T-helper 1 cell treated with Interleukin-12 subunit alpha and Interleukin-12 subunit beta and Interleukin-4 antibody, amounts not matched to agents 30 μg/mL and 1 μg/mL, for 36 hours (primary cell): ENCODE measurements around the gene FAM53B.
"Not testable (repeated sequence)": the region's sequence is repeated elsewhere in the genome, so short reads cannot be mapped to it uniquely, and the experiment has no call there.

Source experiments
- H3K27ac Mint-ChIP-seq: one replicate; pipeline ENCODE4 v1.8.0; 2021; ENCODE audit warnings: mild to moderate bottlenecking, mixed read lengths
- H3K27me3 Mint-ChIP-seq: one replicate; pipeline ENCODE4 v1.8.0; 2021; ENCODE audit warnings: low read depth, mixed read lengths
- H3K36me3 Mint-ChIP-seq: one replicate; pipeline ENCODE4 v1.8.0; 2021; ENCODE audit warnings: low read depth, mixed read lengths
- H3K4me1 Mint-ChIP-seq: one replicate; pipeline ENCODE4 v1.8.0; 2021; ENCODE audit warnings: low read depth, mixed read lengths
- H3K4me3 Mint-ChIP-seq: one replicate; pipeline ENCODE4 v1.8.0; 2021; ENCODE audit warnings: mild to moderate bottlenecking, moderate library complexity, mixed read lengths
- H3K9me3 Mint-ChIP-seq: one replicate; pipeline ENCODE4 v1.8.0; 2021; ENCODE audit warnings: mixed read lengths

FAM53B gene

DNA sequence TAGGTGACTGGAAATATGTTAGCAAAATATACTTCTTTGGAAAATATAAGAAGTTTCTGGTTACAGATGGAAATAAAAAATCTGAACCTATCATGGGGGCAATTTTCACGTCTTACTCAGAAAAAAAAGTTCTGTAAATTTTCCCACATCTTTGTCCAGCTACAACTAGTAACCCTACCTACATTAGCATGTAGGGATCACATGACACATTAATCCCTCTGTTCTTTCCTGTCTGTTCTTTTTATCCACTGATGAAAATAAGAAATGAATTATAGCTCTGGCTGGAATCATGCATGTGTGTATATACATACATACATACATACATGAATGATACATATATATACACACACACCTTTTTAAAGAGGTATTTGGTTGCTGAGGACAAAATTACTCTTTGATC lies 3.6 kb upstream of the FAM53B start:
- H3K27me3 Mint-ChIP-seq = peaks cover 2% of the 10 kb centered on the region
- peaks cover 13% of the 10 kb centered on the region for H3K36me3 Mint-ChIP-seq
- no peak overlapping the region for H3K27ac Mint-ChIP-seq
- H3K4me3 Mint-ChIP-seq = no peak overlapping the region
- H3K9me3 Mint-ChIP-seq = no peaks in the 10 kb centered on the region
- peaks cover 23% of the 10 kb centered on the region for H3K4me1 Mint-ChIP-seq

GRCh38 chr10:124746992-124747391 lies 2.8 kb upstream of the FAM53B start:
- Mint-ChIP-seq H3K27ac (no peak overlapping the region), H3K4me3 (no peak overlapping the region), H3K36me3 (peaks cover 13% of the 10 kb centered on the region), H3K27me3 (peaks cover 7% of the 10 kb centered on the region), H3K4me1 (peaks cover 30% of the 10 kb centered on the region), H3K9me3 (no peaks in the 10 kb centered on the region)

DNA sequence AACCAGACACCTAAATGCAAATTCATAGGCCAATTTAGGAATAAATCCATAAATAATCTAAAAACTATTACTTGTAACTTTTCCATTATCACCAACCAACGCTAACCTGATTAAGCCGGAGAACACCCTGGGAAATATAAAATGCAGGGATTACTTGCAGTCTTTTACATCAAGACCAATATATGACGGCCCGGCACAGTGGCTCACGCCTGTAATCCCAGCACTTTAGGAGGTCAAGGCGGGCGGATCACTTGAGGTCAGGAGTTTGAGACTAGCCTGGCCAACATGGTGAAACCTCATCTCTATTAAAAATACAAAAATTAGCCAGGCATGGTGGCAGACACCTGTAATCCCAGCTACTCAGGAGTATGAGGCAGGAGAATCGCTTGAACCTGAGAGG lies 2.3 kb upstream of the FAM53B start:
- H3K27ac Mint-ChIP-seq, H3K9me3 Mint-ChIP-seq, H3K4me3 Mint-ChIP-seq, H3K27me3 Mint-ChIP-seq: not testable (repeated sequence)
- H3K36me3 Mint-ChIP-seq = peaks cover 11% of the 10 kb centered on the region
- peaks cover 35% of the 10 kb centered on the region for H3K4me1 Mint-ChIP-seq

DNA sequence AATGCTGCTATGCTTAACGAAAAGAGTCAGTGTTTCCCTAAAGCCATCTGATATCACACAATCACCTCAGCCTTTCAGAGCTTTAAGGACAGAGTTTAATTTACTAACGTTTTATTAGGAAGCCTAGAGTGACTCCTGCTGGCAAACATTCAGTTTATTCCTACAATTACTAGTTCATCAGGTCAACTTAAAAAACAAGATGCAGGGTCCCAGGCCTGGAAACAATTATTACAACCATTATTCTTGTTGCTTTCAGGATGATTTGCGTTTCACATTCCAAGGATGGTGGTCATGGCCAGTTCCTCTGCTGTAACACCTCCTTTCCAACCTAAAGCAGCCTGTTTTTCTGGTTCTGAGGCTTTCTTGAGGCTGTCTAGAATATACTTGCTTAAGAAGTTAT lies 1.5 kb upstream of the FAM53B start:
- peaks cover 41% of the 10 kb centered on the region for H3K4me1 Mint-ChIP-seq
- H3K4me3 Mint-ChIP-seq = no peak overlapping the region
- no peak overlapping the region for H3K27ac Mint-ChIP-seq
- no peaks in the 10 kb centered on the region for H3K9me3 Mint-ChIP-seq
- peaks cover 14% of the 10 kb centered on the region for H3K36me3 Mint-ChIP-seq
- H3K27me3 Mint-ChIP-seq = peaks cover 16% of the 10 kb centered on the region

- Mint-ChIP-seq H3K36me3 (peaks cover 15% of the 10 kb centered on the region), H3K27ac (peak overlapping the region; percentile 80), H3K27me3 (peaks cover 20% of the 10 kb centered on the region), H3K9me3 (no peaks in the 10 kb centered on the region), H3K4me1 (peaks cover 45% of the 10 kb centered on the region), H3K4me3 (peak overlapping the region; percentile 75)
Observed at GRCh38 chr10:124745252-124745651, 1.1 kb upstream of the FAM53B start.

DNA sequence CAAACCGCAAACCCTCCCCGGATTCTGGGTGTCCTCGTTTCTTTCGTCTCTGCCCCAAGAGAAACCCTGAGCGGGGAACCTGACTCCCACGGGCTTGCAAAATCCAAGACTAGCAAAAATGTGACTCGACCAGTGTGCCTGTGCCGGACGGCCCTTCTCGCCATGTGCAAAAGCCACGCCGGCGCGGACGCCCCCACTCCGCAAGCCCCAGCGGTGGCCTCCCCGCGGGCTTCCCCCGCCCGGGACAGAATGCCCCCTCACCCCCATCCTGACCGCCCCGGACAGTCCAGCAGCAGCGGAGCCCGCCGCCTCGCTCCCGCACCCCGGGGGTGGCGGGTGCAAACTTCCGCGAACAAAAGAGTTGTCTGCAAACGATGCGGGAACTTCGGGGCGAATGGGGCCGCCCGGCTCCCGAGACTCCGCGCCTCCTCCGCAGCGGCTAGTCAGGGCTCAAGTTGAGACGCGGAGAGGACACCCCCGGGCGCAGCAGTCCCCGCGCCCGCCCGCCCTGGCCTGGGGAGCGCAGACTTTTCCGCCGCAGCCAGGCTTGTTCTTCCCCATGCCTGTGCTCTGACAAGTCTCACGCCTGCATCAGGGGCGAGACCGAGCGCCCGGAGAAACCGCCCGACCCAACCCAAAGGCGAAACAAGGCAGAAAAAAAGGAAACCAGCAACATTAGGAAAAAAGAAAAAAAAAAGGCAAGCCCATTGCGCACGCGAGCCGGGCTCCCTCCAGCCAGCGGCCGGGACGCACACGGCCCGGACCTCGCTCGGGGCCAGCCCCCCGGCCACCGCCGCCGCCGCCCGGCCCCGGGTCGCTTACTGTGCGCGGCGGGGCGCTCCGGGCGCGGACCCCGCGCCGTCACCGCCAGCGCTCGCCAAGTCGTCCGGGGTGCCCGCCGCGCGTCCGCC lies 732 bp downstream of the FAM53B start:
- Mint-ChIP-seq H3K27ac (peak overlapping the region; percentile 96), H3K4me3 (peak overlapping the region; percentile 99), H3K36me3 (peaks cover 27% of the 10 kb centered on the region), H3K4me1 (peaks cover 53% of the 10 kb centered on the region), H3K27me3 (peaks cover 33% of the 10 kb centered on the region), H3K9me3 (no peaks in the 10 kb centered on the region)

DNA sequence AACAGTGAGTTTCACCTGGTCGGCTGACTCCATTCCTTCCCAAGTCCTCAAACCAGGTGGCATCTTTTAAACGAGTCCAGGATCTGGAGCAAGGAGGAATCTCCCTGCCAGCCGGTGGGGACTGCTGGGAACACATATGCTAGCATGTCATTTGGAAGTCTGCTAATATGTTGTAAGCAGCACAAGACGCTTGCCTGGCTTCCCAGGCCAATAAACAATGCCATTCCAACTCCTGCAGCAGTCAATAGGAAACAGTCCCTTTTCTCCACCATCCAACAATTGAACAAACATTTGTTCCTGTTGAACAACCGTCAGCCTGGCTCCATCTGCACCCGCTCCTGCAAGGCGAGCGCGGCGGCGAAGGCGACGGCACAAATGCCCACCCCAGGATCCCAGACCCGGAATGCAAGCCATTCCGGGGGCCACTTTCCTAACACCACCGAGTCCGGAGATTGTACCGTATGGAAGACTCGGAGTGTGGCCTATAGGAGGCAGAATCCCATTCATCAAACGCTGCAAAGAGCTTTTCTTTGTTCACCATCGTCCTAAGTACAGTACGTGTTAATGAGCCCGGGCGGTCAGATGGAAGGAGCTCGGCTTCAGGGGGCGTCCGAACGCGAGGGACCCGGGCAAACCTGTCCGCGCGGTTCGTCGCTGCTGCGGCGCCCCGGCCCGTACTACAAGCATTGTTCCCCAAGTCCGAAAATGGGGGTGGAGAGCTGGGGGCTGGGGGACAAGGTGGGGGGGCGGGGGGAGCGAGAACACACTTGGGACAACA lies 1.6 kb downstream of the FAM53B start:
- Mint-ChIP-seq H3K36me3 (peaks cover 22% of the 10 kb centered on the region), H3K9me3 (no peaks in the 10 kb centered on the region), H3K4me3 (peak overlapping the region; percentile 99), H3K4me1 (peaks cover 53% of the 10 kb centered on the region), H3K27ac (peak overlapping the region; percentile 56), H3K27me3 (peaks cover 33% of the 10 kb centered on the region)

DNA sequence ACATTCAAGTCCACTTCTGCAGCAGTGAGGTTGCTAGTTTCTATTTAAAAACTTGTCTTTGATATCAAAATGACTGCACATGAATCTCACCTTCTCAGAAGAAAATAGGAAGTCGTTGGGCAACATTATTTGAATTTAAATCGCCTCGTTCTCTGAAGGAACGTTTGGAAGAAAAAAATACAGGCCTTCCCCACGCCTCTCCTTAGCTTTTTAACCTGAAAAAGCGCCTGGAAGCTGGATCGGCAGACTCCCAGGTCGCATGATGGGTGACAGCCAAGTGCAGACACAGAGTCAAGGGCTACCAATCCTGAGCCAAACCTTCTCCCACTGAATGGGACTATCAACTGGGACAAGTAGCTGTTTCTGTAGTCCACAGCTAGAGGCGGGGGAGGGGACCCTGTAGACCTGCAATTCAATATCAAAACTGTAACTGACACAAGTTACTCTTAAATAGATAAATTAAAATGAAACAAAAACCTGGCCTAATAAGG lies 2.2 kb downstream of the FAM53B start:
- H3K4me1 Mint-ChIP-seq = peaks cover 57% of the 10 kb centered on the region
- H3K27me3 Mint-ChIP-seq = peaks cover 33% of the 10 kb centered on the region
- H3K36me3 Mint-ChIP-seq = peaks cover 23% of the 10 kb centered on the region
- H3K27ac Mint-ChIP-seq = no peak overlapping the region
- H3K4me3 Mint-ChIP-seq = peak overlapping the region; percentile 99
- no peaks in the 10 kb centered on the region for H3K9me3 Mint-ChIP-seq

DNA sequence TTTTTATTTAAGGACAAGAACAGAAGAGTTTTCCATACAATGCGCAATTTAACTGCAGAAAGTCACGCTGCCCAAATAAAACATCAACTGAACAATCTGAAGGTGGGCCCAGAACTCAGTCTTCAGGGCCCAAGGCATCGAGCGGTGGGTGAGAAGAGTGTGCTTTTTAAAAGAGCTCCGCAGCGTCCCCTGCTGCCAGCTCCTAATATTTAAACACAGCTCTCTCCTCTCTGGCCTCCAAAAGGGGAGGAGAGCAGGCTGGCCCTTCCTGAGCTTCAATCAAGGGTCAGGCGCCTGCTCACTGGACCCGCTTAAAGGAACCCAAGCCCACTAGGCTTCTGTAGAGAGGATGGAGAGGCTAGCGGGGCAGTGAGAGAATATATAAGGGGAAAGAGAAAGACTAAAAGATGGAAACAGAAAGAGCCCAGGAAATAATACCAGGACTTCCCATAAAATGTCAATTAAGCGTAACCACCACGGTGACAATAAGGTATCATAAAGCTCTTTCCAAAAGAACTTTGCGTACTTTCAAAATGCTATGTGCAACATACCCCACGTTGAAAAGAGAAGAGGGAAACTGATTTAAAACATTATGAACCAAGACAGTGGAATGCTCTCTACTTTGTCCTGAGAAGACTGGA lies 2.8 kb downstream of the FAM53B start:
- Mint-ChIP-seq H3K36me3 (peaks cover 23% of the 10 kb centered on the region), H3K4me1 (peaks cover 57% of the 10 kb centered on the region), H3K4me3 (peak overlapping the region; percentile 99), H3K27ac (peak overlapping the region; percentile 73), H3K9me3 (no peaks in the 10 kb centered on the region), H3K27me3 (peaks cover 33% of the 10 kb centered on the region)

DNA sequence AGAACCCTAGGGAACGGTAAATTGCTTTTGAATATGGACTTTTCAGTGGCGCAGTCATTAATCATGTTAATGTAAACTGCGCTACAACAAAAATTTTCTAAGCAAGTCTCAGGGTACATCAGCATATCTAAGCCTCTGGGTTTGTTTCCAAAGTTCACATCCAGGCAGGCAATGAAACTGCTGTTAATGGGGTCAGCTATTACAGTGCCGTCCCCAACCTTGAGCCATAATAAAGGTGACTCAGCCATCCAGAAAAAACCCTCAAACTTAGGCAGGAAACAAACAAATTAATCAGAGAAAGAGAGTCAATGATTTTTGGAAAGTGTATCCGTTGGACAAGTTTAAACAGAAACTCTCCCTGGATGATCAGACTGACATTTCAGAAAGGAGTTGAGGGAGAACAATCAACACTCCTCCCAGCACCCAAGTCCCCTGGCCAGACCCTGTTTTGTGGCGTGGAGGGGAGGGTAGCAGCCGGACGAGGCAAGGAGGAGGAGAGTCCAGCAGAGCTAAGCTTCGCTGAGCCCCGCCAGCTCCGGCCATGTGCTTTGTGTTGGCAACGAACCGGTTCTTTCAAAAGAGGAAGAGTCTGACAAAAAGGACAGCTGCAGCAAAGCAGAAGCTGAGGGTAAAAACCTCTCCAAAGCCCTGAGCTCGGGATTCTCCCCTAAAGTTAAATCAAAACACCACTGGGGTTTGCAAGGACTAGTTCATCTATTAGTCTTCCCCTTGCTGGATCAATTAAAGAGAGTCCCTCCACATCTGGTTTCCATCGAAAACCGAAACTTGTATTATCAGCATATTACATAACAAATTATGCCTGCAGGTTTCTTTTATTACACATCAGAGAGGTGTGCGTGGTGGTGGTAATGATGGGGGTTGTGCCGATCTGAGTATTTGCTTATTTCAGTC lies 3.6 kb downstream of the FAM53B start:
- Mint-ChIP-seq H3K27me3 (peaks cover 33% of the 10 kb centered on the region), H3K36me3 (peaks cover 29% of the 10 kb centered on the region), H3K4me1 (peaks cover 57% of the 10 kb centered on the region), H3K27ac (peak overlapping the region; percentile 53), H3K4me3 (peak overlapping the region; percentile 99), H3K9me3 (no peaks in the 10 kb centered on the region)

DNA sequence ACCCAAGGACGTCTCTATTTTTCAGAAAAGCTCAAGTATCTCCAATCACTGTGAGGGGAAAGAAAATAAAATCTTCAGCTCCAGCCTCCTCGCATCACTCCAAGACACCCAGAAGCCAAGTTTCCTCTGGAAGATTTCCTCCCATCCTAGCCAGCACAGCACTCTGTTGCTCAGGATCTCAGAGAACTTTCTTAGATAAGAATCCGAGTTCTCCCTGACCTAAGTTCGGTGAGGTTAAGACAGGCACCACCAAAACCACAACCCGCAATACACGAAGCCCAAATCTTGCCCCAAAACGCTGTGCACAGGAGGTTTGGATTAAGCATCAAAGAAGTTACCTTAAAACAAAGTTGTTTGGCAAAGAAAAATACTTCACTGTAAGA lies 4.2 kb downstream of the FAM53B start:
- H3K36me3 Mint-ChIP-seq = peaks cover 29% of the 10 kb centered on the region
- peaks cover 56% of the 10 kb centered on the region for H3K4me1 Mint-ChIP-seq
- no peak overlapping the region for H3K27ac Mint-ChIP-seq
- peak overlapping the region; percentile 3 for H3K4me3 Mint-ChIP-seq
- peaks cover 33% of the 10 kb centered on the region for H3K27me3 Mint-ChIP-seq
- H3K9me3 Mint-ChIP-seq = no peaks in the 10 kb centered on the region

DNA sequence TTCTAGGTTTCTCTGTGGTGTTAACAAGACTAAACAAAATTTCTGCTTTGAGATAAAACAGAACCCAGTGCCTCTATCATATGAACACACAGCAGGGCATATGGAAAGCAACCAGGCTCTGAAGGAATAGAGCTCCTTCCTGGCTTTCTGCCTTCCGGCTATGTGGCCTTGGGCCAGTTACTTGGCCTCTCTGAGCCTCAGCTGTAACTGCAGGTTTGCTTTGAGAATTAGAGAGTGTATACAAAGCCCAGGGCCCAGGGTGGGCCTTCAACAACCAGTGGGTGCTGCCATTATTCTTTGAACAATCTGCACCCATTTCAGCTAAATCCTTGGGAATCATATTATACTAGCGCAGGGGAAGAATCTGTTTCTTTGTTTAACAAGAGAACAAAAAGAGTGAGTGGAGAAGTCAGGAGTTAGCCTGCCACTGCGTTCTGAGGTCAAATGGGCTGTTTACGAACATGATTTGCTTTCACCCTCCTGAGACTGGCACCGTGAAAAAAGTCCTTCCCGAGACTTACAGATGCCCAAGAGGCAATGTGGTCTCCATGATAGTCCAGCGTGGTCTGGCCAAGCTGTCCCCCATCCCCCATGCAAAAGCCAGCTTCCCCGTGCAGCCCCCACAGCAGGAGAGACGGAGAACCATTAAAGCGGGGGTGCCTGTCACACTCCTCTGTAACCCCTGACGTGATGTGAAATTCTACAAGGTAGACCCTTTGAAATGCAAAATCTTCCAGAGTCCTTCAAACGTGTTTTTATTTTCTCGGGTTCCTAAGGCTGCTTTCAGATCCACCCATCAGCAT lies 4.9 kb downstream of the FAM53B start:
- Mint-ChIP-seq H3K9me3 (no peaks in the 10 kb centered on the region), H3K4me3 (peak overlapping the region; percentile 3), H3K27ac (no peak overlapping the region), H3K4me1 (peaks cover 59% of the 10 kb centered on the region), H3K27me3 (peaks cover 33% of the 10 kb centered on the region), H3K36me3 (peaks cover 33% of the 10 kb centered on the region)

DNA sequence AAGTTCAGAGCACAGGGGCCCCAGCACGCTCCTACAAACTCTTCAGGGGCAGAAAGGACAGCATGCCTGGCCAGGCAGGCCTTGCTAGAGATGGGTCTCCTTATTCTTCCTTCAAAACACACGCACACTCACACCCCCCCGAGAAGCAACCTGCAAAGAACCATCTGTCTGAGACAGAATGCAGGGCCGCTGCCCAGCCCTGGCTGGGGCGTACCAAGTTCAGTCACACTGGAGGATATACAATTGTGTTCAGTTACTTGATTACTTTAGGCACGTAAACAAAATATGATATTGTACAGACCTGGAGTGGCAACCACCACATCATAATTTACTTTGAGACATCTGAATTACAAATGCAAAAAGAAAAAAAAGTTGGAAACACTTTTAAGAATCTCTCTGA lies 5.7 kb downstream of the FAM53B start:
- no peak overlapping the region for H3K4me3 Mint-ChIP-seq
- H3K27ac Mint-ChIP-seq = no peak overlapping the region
- H3K9me3 Mint-ChIP-seq = no peaks in the 10 kb centered on the region
- H3K4me1 Mint-ChIP-seq = peaks cover 67% of the 10 kb centered on the region
- H3K36me3 Mint-ChIP-seq = peaks cover 36% of the 10 kb centered on the region
- H3K27me3 Mint-ChIP-seq = peaks cover 33% of the 10 kb centered on the region
